Heart right ventricle (tissue), 16 donors: ENCODE measurements around the gene SLCO2B1. TPM values are rescaled to one million over a fixed set of nuclear protein-coding genes. Genes with fewer than 3 reads are reported as not detected.

Experiments
- ATAC-seq, 8 donors: fragments of 200-7000 bp; cut with Tn5 transposase; one replicate each; pipeline ENCODE4 v1.9.1; 2020; ENCODE audit warnings: mild to moderate bottlenecking in 8 of 8, moderate library complexity in 8 of 8, moderate number of reproducible peaks in 1 of 8
- DNase-seq, 2 donors: peaks; one replicate each; pipeline ENCODE4 v3.0.0-alpha.2; 2020
- H3K27ac ChIP-seq, 10 donors: fragments of 200-600 bp; sonication (generic) in 2 of 10; one replicate each; pipeline versions ENCODE4 v1.5.0 to v1.8.0; 2020 to 2022; ENCODE audit warnings: mild to moderate bottlenecking in 3 of 10
- H3K27me3 ChIP-seq, 7 donors: fragments of 200-600 bp; one replicate each; pipeline ENCODE4 v1.8.0; 2021 to 2022; ENCODE audit warnings: mild to moderate bottlenecking in 2 of 7
- H3K36me3 ChIP-seq, 9 donors: fragments of 200-600 bp; sonication (generic) in 1 of 9; one replicate each; pipeline versions ENCODE4 v1.5.0 to v1.8.0; 2020 to 2022; ENCODE audit warnings: mild to moderate bottlenecking in 2 of 9
- H3K4me1 ChIP-seq, 9 donors: fragments of 200-600 bp; sonication (generic) in 1 of 9; one replicate each; pipeline versions ENCODE4 v1.5.0 to v1.8.0; 2020 to 2022; ENCODE audit warnings: mild to moderate bottlenecking in 4 of 9
- H3K4me3 ChIP-seq, 10 donors: fragments of 200-600 bp; sonication (generic) in 2 of 10; one replicate each; pipeline versions ENCODE4 v1.5.0 to v1.8.0; 2020 to 2022; ENCODE audit warnings: mild to moderate bottlenecking in 7 of 10, moderate library complexity in 2 of 10
- H3K9me3 ChIP-seq, 11 donors: fragments of 200-600 bp in 10 of 11; sonication (generic) in 2 of 11; one replicate each; pipeline versions ENCODE4 v1.5.0 to v1.8.0; 2013 to 2022; ENCODE audit warnings: mild to moderate bottlenecking in 2 of 11, control low read depth in 1 of 11, moderate library complexity in 1 of 11
- WGBS, 2 donors: extraction: QIAGEN DNeasy Blood & Tissue Kit; methylation state at CpG; one replicate each; pipeline ENCODE4 v1.1.7; 2013; ENCODE audit warnings: inconsistent platforms in 1 of 2; 5-methylcytosine and 5-hydroxymethylcytosine counted together
- intact Hi-C, 10 donors: fragments of 100-400 bp; cut with DNase I; formaldehyde crosslinking; loops; one replicate each; pipeline versions ENCODE4 v1.11.1 to v1.14.2; 2022
- polyA plus RNA-seq, 2 donors: library from polyadenylated mRNA; stranded (reverse); fragments of 200-250 nt; gene quantifications; one replicate each; pipeline ENCODE4 v1.2.3, GENCODE V29; 2013
- total RNA-seq, 10 donors: library from RNA; stranded (reverse); fragmentation: NEBNext Ultra II Directional in 3 of 10; extraction: Animal tissue kit (Norgen Biotek cat#: 25700) in 3 of 10; gene quantifications; one replicate each; pipeline versions ENCODE4 v1.2.1 to v1.2.4, GENCODE V29; 2021 to 2023
- TF ChIP-seq, protein P1 (sequence below), 9 donors: fragments of 200-600 bp; sonication (generic) in 2 of 9; IDR thresholded peaks; one replicate each; pipeline versions ENCODE4 v1.5.0 to v1.8.0; 2021 to 2022; ENCODE audit warnings: antibody characterized with exemption in 9 of 9, mild to moderate bottlenecking in 5 of 9, moderate library complexity in 1 of 9
- donor health status: Arrhythmogenic right ventricular cardiomyopathy.
- donor health status: ischemic (EF 13 %, LVEDD 7.1; RV severe dilation, severe dysfunction).
- donor health status: healthy with polysubstance abuse.
- donor health status: DM: no; HTN: yes; CAD: no.
- donor health status: DM: no; HTN: no; CAD: no.
- donor health status: ischemic (EF 25% LVEDD 6.9; RV normal size, moderate dysfunction).
- donor health status: ischemic (EF 25% LVEDD 5.7; RV mildly dilated, moderate dysfunction).
- donor health status: healthy.
- donor health status: DM: yes; HTN: yes; CAD: no.
- donor health status: Ischemic cardiomyopathy.
- donor health status: ischemic (EF 35%, LVEDD 5.7; RV mildly dilated, moderate dysfunction).
- donor health status: nonischemic (EF 11% LVEDD 7.7; RV severe dilation, severe dysfunction).
- donor health status: DM: yes; HTN: yes; CAD: no.
- donor health status: PGD.
- donor health status: ischemic (EF 29% LVEDD 5.4; RV normal size, mild dysfunction).
- donor health status: nonischemic (EF 23%, LVEDD 6.1; RV moderate dilation, normal function).

SLCO2B1 gene
- total and polyA plus RNA-seq, 12 donors: 5.2 to 69.0 (median 16.9) TPM

DNA sequence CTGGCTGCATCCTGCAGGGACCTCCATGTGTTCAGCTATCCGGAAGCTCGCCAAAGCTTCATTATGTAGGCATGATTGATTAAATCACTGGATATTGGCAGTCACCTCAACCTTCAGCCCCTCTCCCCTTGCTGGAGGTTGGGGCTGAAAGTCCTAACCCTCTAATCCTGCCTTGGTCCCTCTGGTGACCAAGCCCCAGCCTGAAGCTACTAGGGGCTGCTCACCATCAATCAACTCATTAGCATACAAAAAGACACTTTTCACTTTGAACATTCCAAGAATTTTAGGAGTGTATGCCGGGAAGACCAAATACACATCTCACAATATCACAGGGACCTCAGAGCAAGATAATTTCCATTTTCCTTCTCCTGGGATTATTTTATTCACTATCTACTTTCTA, 50.9 kb downstream of the SLCO2B1 start:
- peaks cover 0 to 75% (median 0%) of the 10 kb centered on the region in 9 donors for H3K36me3 ChIP-seq
- ATAC-seq: no peak
- peaks cover 0 to 19% (median 10%) of the 10 kb centered on the region in 9 donors for H3K4me1 ChIP-seq
- H3K27me3 ChIP-seq: no peaks in the 10 kb centered on the region
- H3K4me3 ChIP-seq: no peak overlapping the region
- no peaks in the 10 kb centered on the region for H3K9me3 ChIP-seq
- no peak for DNase-seq
- TF ChIP-seq, protein P1, sequence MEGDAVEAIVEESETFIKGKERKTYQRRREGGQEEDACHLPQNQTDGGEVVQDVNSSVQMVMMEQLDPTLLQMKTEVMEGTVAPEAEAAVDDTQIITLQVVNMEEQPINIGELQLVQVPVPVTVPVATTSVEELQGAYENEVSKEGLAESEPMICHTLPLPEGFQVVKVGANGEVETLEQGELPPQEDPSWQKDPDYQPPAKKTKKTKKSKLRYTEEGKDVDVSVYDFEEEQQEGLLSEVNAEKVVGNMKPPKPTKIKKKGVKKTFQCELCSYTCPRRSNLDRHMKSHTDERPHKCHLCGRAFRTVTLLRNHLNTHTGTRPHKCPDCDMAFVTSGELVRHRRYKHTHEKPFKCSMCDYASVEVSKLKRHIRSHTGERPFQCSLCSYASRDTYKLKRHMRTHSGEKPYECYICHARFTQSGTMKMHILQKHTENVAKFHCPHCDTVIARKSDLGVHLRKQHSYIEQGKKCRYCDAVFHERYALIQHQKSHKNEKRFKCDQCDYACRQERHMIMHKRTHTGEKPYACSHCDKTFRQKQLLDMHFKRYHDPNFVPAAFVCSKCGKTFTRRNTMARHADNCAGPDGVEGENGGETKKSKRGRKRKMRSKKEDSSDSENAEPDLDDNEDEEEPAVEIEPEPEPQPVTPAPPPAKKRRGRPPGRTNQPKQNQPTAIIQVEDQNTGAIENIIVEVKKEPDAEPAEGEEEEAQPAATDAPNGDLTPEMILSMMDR (IDR thresholded peaks at IDR 0.05): no peak
- 77 to 80% methylated on average over 3 of the region's 3 CpGs for WGBS, 2 donors
- intact Hi-C loops: no loop called here
- H3K27ac ChIP-seq: no peak overlapping the region

DNA sequence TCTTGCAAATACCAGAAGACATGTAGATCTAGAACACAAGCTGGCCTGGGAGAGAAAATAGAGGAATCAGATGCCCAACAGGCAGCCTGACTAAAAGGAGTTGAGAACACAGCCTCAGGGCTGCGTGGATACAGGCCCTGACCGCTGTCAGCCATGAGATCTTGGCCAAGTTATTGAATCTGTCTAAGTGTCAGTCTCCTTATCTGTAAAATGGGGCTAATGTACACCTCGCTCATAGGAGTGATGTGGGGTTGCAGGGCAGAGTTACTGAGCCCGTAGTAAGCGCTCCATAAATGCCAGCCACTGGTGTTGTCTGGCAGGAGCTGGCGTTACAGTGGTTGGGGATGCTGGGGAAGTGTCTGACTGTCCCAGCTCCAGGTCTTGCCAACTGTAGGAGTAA, 51.3 kb downstream of the SLCO2B1 start:
- intact Hi-C loops: no loop called here
- H3K27ac ChIP-seq: no peak overlapping the region
- ATAC-seq: no peak
- H3K4me1 ChIP-seq: peaks cover 0 to 19% (median 10%) of the 10 kb centered on the region in 9 donors
- H3K36me3 ChIP-seq: peaks cover 0 to 70% (median 0%) of the 10 kb centered on the region in 9 donors
- 93 to 97% methylated on average over 6 of the region's 6 CpGs for WGBS, 2 donors
- no peak overlapping the region for H3K4me3 ChIP-seq
- TF ChIP-seq, protein P1 (IDR thresholded peaks at IDR 0.05): no peak
- no peak for DNase-seq
- no peaks in the 10 kb centered on the region for H3K9me3 ChIP-seq
- no peaks in the 10 kb centered on the region for H3K27me3 ChIP-seq

DNA sequence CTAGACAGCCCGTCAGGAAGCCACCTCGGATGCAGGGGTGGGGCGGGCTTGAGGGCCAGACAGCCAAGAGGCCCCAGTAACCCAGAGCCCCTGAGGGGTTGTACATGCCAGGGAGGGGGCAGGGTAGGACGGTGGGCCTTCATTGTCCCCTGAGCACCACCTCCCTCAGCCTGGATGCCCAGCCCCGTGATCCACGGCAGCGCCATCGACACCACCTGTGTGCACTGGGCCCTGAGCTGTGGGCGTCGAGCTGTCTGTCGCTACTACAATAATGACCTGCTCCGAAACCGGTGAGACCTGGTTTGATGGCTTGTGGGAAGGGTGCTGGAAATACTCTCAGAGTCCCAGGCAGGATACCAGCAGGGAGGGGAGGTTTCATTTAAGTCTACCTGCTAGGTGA, 52.2 kb downstream of the SLCO2B1 start:
- DNase-seq (no peak), ATAC-seq (no peak)
- peaks cover 0 to 61% (median 0%) of the 10 kb centered on the region in 9 donors for H3K36me3 ChIP-seq
- no peaks in the 10 kb centered on the region for H3K9me3 ChIP-seq
- peaks cover 0 to 19% (median 10%) of the 10 kb centered on the region in 9 donors for H3K4me1 ChIP-seq
- no peak overlapping the region for H3K4me3 ChIP-seq
- H3K27ac ChIP-seq: no peak overlapping the region
- TF ChIP-seq, protein P1 (IDR thresholded peaks at IDR 0.05): no peak
- H3K27me3 ChIP-seq: no peaks in the 10 kb centered on the region
- WGBS, 2 donors: 90 to 92% methylated on average over 13 of the region's 13 CpGs
- intact Hi-C loops: no loop called here

DNA sequence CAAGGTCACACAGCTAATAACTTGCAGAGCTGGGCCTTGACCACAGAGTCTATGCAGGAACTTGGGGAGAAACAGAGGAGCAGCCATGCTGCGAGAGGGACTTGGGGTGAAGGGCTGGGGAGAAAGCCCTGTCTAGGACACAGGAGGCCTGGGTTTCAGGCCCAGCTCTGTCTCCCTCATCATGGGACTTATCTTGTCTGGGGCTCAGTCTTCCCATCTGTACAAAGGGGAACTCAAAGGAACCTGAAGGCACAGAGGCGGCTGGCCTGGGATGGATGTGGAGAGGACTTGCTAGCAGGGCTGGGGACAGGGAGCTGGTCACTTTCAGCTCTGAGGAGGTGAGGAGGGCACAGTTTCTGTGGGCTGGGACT, 52.7 kb downstream of the SLCO2B1 start:
- no peak for ATAC-seq

More for the DNA sequence above, 52.7 kb downstream of the SLCO2B1 start:
- Histone ChIP-seq H3K9me3 (no peaks in the 10 kb centered on the region), H3K4me3 (no peak overlapping the region), H3K27ac (no peak overlapping the region), H3K27me3 (no peaks in the 10 kb centered on the region), H3K4me1 (peaks cover 0 to 19% (median 10%) of the 10 kb centered on the region in 9 donors), H3K36me3 (peaks cover 0 to 56% (median 0%) of the 10 kb centered on the region in 9 donors)
- intact Hi-C loops: loop anchor here in 3 of 10 donors (2.0 kb wide), 4 partner anchors 53 to 63 kb away; partner anchors contain the start of gene SLCO2B1 (in 1 of the 3)
- WGBS, 2 donors: 93 to 96% methylated on average over 2 of the region's 2 CpGs
- DNase-seq: no peak
- TF ChIP-seq, protein P1 (IDR thresholded peaks at IDR 0.05): no peak
